HEK293 (cell line): Measurements from ENCODE around the gene XKRX.

Source experiments
- CTCF ChIA-PET: fragments of 350-600 bp; formaldehyde crosslinking; extraction: SDS; loops from one replicate; lab custom pipeline; 2021; ENCODE audit warnings: antibody characterized with exemption; lab: Yijun Ruan, JAX
- POLR2A ChIA-PET: fragments of 300-600 bp; formaldehyde crosslinking; extraction: SDS; loops from one replicate; lab custom pipeline; 2020; ENCODE audit warnings: antibody characterized with exemption, inconsistent platforms; lab: Yijun Ruan, JAX
- H3K27ac ChIP-seq: fragments of 200-500 bp; sonication (Bioruptor generic); 2 replicates; pipeline ENCODE4 v1.5.1; 2014; ENCODE audit warnings: low read depth, low read length, control low read depth, inconsistent platforms; ENCODE audit errors: extremely low read depth
- H3K36me3 ChIP-seq, 2 experiments: fragments of 200-500 bp in 1 of 2; sonication (Bioruptor generic) in 1 of 2; 1 replicate in 1 of 2; 2 replicates in 1 of 2; pipeline ENCODE4 v1.5.1; 2014 to 2017; ENCODE audit warnings: inconsistent platforms in 2 of 2, low read length in 2 of 2; ENCODE audit not compliant: control insufficient read depth in 2 of 2, insufficient read depth in 1 of 2
- H3K4me1 ChIP-seq: fragments of 200-500 bp; sonication (Bioruptor generic); 2 replicates; pipeline ENCODE4 v1.5.1; 2014; ENCODE audit warnings: mild to moderate bottlenecking, low read length, inconsistent platforms; ENCODE audit not compliant: control insufficient read depth, insufficient read depth
- H3K4me3 ChIP-seq: 2 replicates; pipeline ENCODE4 v1.5.1; 2011; ENCODE audit warnings: low read depth, mild to moderate bottlenecking, control low read depth, low read length, moderate library complexity
- H3K9me3 ChIP-seq: fragments of 200-500 bp; sonication (Bioruptor generic); 2 replicates; pipeline ENCODE4 v1.5.1; 2014; ENCODE audit warnings: low read depth, low read length, inconsistent platforms; ENCODE audit not compliant: control insufficient read depth, insufficient read depth
- GLI4 ChIP-seq: fragments of 450-650 bp; formaldehyde crosslinking; IDR thresholded peaks from 2 replicates; pipeline ENCODE4 v1.5.1; 2016; ENCODE audit warnings: missing biosample characterization, missing genetic modification characterization
- IKZF3 ChIP-seq: fragments of 450-650 bp; IDR thresholded peaks from 2 replicates; pipeline ENCODE4 v1.5.0; 2018; ENCODE audit warnings: missing biosample characterization, mild to moderate bottlenecking, missing genetic modification characterization, moderate library complexity
- KLF8 ChIP-seq: fragments of 450-650 bp; formaldehyde crosslinking; IDR thresholded peaks from 2 replicates; pipeline ENCODE4 v1.5.1; 2016; ENCODE audit warnings: missing biosample characterization, missing genetic modification characterization
- SCRT2 ChIP-seq: fragments of 450-650 bp; formaldehyde crosslinking; IDR thresholded peaks from 2 replicates; pipeline ENCODE4 v1.5.1; 2016; ENCODE audit warnings: missing biosample characterization, missing genetic modification characterization
- ZFP69B ChIP-seq: fragments of 450-650 bp; formaldehyde crosslinking; IDR thresholded peaks from 2 replicates; pipeline ENCODE4 v1.5.1; 2016; ENCODE audit warnings: missing biosample characterization, missing genetic modification characterization
- ZNF175 ChIP-seq: fragments of 450-650 bp; formaldehyde crosslinking; IDR thresholded peaks from 2 replicates; pipeline ENCODE4 v1.5.1; 2016; ENCODE audit warnings: missing biosample characterization, missing genetic modification characterization
- ZNF266 ChIP-seq: fragments of 450-650 bp; formaldehyde crosslinking; IDR thresholded peaks from 2 replicates; pipeline ENCODE4 v1.5.1; 2016; ENCODE audit warnings: missing biosample characterization, missing genetic modification characterization, low read depth
- ZNF335 ChIP-seq: fragments of 450-650 bp; formaldehyde crosslinking; conservative IDR thresholded peaks from 2 replicates; pipeline ENCODE4 v1.5.1; 2016; ENCODE audit warnings: missing biosample characterization, missing genetic modification characterization
- ZNF37A ChIP-seq: fragments of 450-650 bp; IDR thresholded peaks from 2 replicates; pipeline ENCODE4 v1.5.1; 2018; ENCODE audit warnings: missing biosample characterization, missing genetic modification characterization
- ZNF394 ChIP-seq: fragments of 450-650 bp; formaldehyde crosslinking; IDR thresholded peaks from 2 replicates; pipeline ENCODE4 v1.5.1; 2016; ENCODE audit warnings: missing biosample characterization, missing genetic modification characterization, mild to moderate bottlenecking, moderate library complexity, borderline replicate concordance
- ZNF670 ChIP-seq: fragments of 450-650 bp; formaldehyde crosslinking; IDR thresholded peaks from 2 replicates; pipeline ENCODE4 v1.5.1; 2016; ENCODE audit warnings: missing biosample characterization, missing genetic modification characterization, low read depth
- ZNF785 ChIP-seq: fragments of 450-650 bp; formaldehyde crosslinking; IDR thresholded peaks from 2 replicates; pipeline ENCODE4 v1.5.1; 2016; ENCODE audit warnings: missing biosample characterization, missing genetic modification characterization
- ZNF791 ChIP-seq: fragments of 450-650 bp; formaldehyde crosslinking; IDR thresholded peaks from 2 replicates; pipeline ENCODE4 v1.5.1; 2016; ENCODE audit warnings: missing biosample characterization, missing genetic modification characterization
- ZXDB ChIP-seq: fragments of 450-650 bp; formaldehyde crosslinking; IDR thresholded peaks from 2 replicates; pipeline ENCODE4 v1.5.1; 2016; ENCODE audit warnings: missing biosample characterization, missing genetic modification characterization
- TF ChIP-seq, protein P1 (sequence below): fragments of 450-650 bp; formaldehyde crosslinking; optimal IDR thresholded peaks from 2 replicates; pipeline ENCODE3; 2016; ENCODE audit warnings: missing biosample characterization, mild to moderate bottlenecking, missing genetic modification characterization
- TF ChIP-seq, protein P2 (sequence below): fragments of 450-650 bp; formaldehyde crosslinking; IDR thresholded peaks from 2 replicates; pipeline ENCODE4 v1.5.1; 2016; ENCODE audit warnings: missing biosample characterization, missing genetic modification characterization
- TF ChIP-seq, protein P3 (sequence below): fragments of 450-650 bp; formaldehyde crosslinking; IDR thresholded peaks from 2 replicates; pipeline ENCODE4 v1.5.1; 2016; ENCODE audit warnings: missing biosample characterization, missing genetic modification characterization

The XKRX gene

DNA sequence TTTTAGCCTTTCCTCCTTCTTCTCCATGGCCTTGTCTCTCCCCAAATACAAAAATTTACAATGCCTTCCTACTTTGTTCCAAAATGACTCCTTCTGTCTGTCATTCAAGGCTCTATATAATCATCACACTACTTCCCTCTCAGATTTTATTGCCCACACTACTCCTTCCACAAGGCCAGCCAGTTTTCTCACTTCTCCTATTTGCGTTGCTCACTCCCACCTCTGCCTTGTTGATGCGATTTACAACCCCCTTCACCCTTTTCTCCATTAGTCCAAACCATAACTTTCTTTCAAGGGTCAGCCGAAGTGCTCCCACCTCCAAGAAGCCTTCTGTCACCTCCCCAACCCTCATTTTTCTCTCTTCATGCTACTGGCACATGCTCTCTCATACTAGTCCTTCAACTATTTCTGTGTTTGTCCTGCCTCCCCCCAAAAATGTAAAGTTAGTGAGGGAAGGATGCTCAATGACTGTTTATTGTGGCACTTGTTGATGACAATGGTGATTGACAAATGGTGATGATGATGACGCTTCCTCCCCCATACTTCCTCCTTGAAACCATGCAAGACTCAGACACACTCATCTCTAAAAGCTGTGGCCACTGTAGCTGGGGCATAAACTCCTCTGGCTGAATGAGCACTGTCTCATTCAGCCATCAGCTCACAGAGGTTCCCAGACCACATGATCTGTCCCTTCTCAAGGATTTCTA lies 2.7 kb upstream of the XKRX start:
- H3K4me1 ChIP-seq, result 0 out of 2 replicates have a peak, but pooled peaks cover 3% of the 10 kb centered on the region
- ChIA-PET CTCF (interaction anchor here (0.7 kb wide), 1 partner anchor 790 kb away, joined by 3 read pairs; no protein-coding TSS in a partner anchor), POLR2A (interaction anchor here (0.6 kb wide), 2 partner anchors 55 to 85 kb away, joined by 3 to 4 read pairs; no protein-coding TSS in a partner anchor)
- no peak overlapping the region for H3K27ac ChIP-seq
- TF ChIP-seq ZNF785 (tag by site-specific recombination) (no peak), ZNF670 (tag by site-specific recombination) (no peak), SCRT2 (tag by site-specific recombination) (no peak)
- H3K4me3 ChIP-seq, result no peak overlapping the region
- H3K36me3 ChIP-seq, result no peaks in the 10 kb centered on the region
- no peaks in the 10 kb centered on the region; the same call in 1 of the 2 replicates for H3K9me3 ChIP-seq

DNA sequence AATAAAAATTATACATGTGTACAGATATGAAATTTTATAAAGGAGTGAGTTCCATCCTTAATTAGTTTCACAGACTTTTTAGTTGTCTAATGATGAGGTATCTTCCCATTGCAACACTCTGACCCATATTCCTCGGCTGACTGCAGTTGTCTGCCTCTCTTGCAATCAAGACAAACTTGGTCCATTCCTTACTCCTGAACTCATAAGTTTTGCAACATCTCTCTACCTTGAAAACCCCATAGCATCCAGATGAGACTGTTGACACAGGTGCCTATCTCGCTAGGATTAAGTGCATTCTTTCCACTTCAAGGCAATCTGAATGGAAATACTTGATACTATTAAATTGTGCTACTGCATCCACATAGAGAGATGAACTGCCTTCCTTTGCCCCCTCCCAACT lies 2.3 kb downstream of the XKRX start:
- Histone ChIP-seq H3K9me3 (no peaks in the 10 kb centered on the region; the same call in 1 of the 2 replicates), H3K27ac (no peak overlapping the region), H3K36me3 (no peaks in the 10 kb centered on the region), H3K4me3 (no peak overlapping the region), H3K4me1 (0 out of 2 replicates have a peak, but pooled peaks cover 3% of the 10 kb centered on the region)
- TF ChIP-seq GLI4 (tag by site-specific recombination) (no peak), IKZF3 (tag by site-specific recombination) (no peak), ZNF394 (tag by site-specific recombination) (no peak)
- CTCF ChIA-PET, result no interaction called here
- POLR2A ChIA-PET, result no interaction called here

DNA sequence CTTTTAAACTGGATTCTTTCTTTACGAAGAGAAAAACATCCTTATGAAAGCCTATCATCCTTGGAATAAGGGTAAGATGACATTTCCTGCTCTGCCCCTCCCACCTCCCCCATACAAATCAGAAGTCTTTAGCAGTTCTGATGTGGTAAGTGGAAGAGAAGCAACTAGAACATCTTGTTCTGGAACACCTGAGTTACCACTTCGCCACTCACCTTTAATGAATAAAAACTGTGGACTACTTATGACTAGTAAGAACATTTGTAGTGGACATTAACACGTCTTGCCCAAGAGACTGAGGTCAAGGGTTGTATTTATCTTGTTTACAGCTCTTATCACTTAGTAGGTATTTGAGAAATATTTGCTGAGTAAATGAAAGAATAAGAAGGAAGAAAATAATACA lies 4.3 kb downstream of the XKRX start:
- TF ChIP-seq, protein P1, sequence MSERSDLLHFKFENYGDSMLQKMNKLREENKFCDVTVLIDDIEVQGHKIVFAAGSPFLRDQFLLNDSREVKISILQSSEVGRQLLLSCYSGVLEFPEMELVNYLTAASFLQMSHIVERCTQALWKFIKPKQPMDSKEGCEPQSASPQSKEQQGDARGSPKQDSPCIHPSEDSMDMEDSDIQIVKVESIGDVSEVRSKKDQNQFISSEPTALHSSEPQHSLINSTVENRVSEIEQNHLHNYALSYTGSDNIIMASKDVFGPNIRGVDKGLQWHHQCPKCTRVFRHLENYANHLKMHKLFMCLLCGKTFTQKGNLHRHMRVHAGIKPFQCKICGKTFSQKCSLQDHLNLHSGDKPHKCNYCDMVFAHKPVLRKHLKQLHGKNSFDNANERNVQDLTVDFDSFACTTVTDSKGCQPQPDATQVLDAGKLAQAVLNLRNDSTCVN (tag by site-specific recombination), result no peak
- TF ChIP-seq ZNF791 (tag by site-specific recombination) (no peak), ZNF37A (tag by site-specific recombination) (no peak), ZNF266 (tag by site-specific recombination) (no peak), ZNF175 (tag by site-specific recombination) (no peak), ZFP69B (tag by site-specific recombination) (no peak), KLF8 (no peak), ZNF335 (no peak), ZXDB (tag by site-specific recombination) (no peak)
- TF ChIP-seq, protein P2, sequence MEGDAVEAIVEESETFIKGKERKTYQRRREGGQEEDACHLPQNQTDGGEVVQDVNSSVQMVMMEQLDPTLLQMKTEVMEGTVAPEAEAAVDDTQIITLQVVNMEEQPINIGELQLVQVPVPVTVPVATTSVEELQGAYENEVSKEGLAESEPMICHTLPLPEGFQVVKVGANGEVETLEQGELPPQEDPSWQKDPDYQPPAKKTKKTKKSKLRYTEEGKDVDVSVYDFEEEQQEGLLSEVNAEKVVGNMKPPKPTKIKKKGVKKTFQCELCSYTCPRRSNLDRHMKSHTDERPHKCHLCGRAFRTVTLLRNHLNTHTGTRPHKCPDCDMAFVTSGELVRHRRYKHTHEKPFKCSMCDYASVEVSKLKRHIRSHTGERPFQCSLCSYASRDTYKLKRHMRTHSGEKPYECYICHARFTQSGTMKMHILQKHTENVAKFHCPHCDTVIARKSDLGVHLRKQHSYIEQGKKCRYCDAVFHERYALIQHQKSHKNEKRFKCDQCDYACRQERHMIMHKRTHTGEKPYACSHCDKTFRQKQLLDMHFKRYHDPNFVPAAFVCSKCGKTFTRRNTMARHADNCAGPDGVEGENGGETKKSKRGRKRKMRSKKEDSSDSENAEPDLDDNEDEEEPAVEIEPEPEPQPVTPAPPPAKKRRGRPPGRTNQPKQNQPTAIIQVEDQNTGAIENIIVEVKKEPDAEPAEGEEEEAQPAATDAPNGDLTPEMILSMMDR (tag by site-specific recombination), result no peak
- TF ChIP-seq, protein P3, sequence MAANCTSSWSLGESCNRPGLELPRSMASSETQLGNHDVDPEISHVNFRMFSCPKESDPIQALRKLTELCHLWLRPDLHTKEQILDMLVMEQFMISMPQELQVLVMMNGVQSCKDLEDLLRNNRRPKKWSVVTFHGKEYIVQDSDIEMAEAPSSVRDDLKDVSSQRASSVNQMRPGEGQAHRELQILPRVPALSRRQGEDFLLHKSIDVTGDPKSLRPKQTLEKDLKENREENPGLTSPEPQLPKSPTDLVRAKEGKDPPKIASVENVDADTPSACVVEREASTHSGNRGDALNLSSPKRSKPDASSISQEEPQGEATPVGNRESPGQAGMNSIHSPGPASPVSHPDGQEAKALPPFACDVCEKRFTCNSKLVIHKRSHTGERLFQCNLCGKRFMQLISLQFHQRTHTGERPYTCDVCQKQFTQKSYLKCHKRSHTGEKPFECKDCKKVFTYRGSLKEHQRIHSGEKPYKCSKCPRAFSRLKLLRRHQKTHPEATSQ, result no peak
- POLR2A ChIA-PET, result no interaction called here
- Histone ChIP-seq H3K36me3 (no peaks in the 10 kb centered on the region), H3K4me1 (0 out of 2 replicates have a peak, but pooled peaks cover under 1% of the 10 kb centered on the region), H3K9me3 (no peaks in the 10 kb centered on the region), H3K27ac (no peak overlapping the region), H3K4me3 (no peak overlapping the region)
- CTCF ChIA-PET, result interaction anchor here (0.8 kb wide), 1 partner anchor 29 kb away, joined by 3 read pairs; no protein-coding TSS in a partner anchor
